Ascending aorta (tissue), 2 donors: Measurements from ENCODE around the gene CCDC178. TPM values are rescaled to one million over a fixed set of nuclear protein-coding genes. Genes with fewer than 3 reads are reported as not detected.

ENCODE experiments used
- DNase-seq, 2 donors: peaks; one replicate each; pipeline ENCODE4 v3.0.0-alpha.2; 2019; ENCODE audit warnings: low spot score in 2 of 2
- H3K27ac ChIP-seq, 2 donors: fragments of 200-600 bp; sonication (generic); one replicate each; pipeline ENCODE4 v1.5.1; 2016 to 2017; ENCODE audit warnings: mild to moderate bottlenecking in 1 of 2
- H3K27me3 ChIP-seq: fragments of 200-600 bp; sonication (generic); one replicate; pipeline ENCODE4 v1.5.1; 2017
- H3K36me3 ChIP-seq, 2 donors: fragments of 200-600 bp; sonication (generic); one replicate each; pipeline ENCODE4 v1.5.1; 2016
- H3K4me1 ChIP-seq, 2 donors: fragments of 200-600 bp; sonication (generic); one replicate each; pipeline ENCODE4 v1.5.1; 2016 to 2017; ENCODE audit warnings: mild to moderate bottlenecking in 1 of 2
- H3K4me3 ChIP-seq, 2 donors: fragments of 200-600 bp; sonication (generic); one replicate each; pipeline ENCODE4 v1.5.1; 2016 to 2017; ENCODE audit warnings: mild to moderate bottlenecking in 1 of 2
- H3K9me3 ChIP-seq, 2 donors: fragments of 200-600 bp; sonication (generic); one replicate each; pipeline ENCODE4 v1.5.1; 2016
- CTCF ChIP-seq, 3 experiments: fragments of 200-600 bp in 2 of 3; fragments of 450-650 bp in 1 of 3; sonication (generic) in 2 of 3; IDR thresholded peaks; one replicate each; pipeline ENCODE4 v1.5.1; 2016 to 2019; ENCODE audit warnings: antibody characterized with exemption in 3 of 3, mild to moderate bottlenecking in 1 of 3, moderate library complexity in 1 of 3
- intact Hi-C: fragments of 100-400 bp; cut with DNase I; formaldehyde crosslinking; loops from one replicate; pipeline ENCODE4 v1.15.1; 2023
- total RNA-seq: library from RNA; depleted of rRNA; stranded (reverse); fragments of >200 nt; gene quantifications from one replicate; pipeline ENCODE4 v1.1.0, GENCODE V29; 2016

The CCDC178 gene, protein sequence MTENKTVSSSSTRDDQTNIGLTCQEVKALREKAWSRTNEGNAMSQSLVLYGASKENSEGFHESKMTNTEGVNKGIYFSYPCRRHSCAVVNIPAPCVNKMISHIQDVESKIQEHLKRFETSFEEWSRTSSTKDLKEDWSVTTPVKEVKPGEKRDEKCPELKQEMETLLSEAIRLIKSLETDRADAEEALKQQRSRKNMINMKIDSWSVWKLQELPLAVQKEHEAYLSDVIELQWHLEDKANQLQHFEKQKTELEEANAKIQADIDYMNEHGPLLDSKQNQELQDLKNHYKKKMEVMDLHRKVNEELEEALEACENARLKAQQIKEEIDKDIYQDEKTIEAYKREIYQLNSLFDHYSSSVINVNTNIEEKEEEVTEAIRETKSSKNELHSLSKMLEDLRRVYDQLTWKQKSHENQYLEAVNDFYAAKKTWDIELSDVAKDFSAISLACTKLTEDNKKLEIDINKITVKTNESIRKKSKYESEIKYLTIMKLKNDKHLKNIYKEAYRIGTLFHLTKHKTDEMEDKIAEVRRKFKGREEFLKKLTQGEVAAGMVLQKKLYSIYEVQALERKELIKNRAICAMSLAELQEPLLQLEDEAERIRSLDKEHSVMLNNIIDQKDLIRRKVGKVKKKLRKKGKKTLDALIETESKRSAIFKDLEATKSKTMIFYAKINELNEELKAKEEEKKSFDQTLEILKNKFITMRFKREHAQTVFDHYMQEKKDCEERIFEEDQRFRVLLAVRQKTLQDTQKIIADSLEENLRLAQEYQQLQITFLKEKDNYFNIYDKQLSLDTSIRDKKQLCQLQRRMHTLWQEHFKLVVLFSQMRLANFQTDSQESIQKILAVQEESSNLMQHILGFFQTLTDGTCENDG
- not detected for total RNA-seq

- peak in 2 of 3 experiments; percentile 53 to 56 for TF ChIP-seq CTCF (IDR thresholded peaks at IDR 0.05)
- H3K27ac ChIP-seq: peak within 1 kb of the TSS in 1 of 2 donors; percentile 47
- H3K36me3 ChIP-seq: no peaks in the 10 kb centered on the region
- intact Hi-C loops: loop anchor here (1.0 to 5.0 kb wide), 2 partner anchors 55 to 322 kb away; no protein-coding TSS in a partner anchor
- H3K4me3 ChIP-seq: peak within 1 kb of the TSS; percentile 65 to 88
- H3K27me3 ChIP-seq: no peaks in the 10 kb centered on the region
- no peak for DNase-seq
- no peaks in the 10 kb centered on the region for H3K9me3 ChIP-seq
- no peaks in the 10 kb centered on the region for H3K4me1 ChIP-seq
These were observed at the start of gene CCDC178 for GRCh38 chr18:33440060-33441043. TSS of gene CCDC178 (minus strand) at chr18:33440721. CDS start at chr18:33412088, 28,633 bp downstream.

- no peaks in the 10 kb centered on the region for H3K9me3 ChIP-seq
- H3K36me3 ChIP-seq: no peaks in the 10 kb centered on the region
- no peak overlapping the region for H3K4me3 ChIP-seq
- TF ChIP-seq CTCF (IDR thresholded peaks at IDR 0.05): no peak
- H3K27ac ChIP-seq: no peak overlapping the region
- no peak for DNase-seq
- H3K4me1 ChIP-seq: no peaks in the 10 kb centered on the region
- intact Hi-C loops: no loop called here
- no peaks in the 10 kb centered on the region for H3K27me3 ChIP-seq
These were observed 43.4 kb upstream of the CCDC178 start for GRCh38 chr18:33483908-33484307.

DNA sequence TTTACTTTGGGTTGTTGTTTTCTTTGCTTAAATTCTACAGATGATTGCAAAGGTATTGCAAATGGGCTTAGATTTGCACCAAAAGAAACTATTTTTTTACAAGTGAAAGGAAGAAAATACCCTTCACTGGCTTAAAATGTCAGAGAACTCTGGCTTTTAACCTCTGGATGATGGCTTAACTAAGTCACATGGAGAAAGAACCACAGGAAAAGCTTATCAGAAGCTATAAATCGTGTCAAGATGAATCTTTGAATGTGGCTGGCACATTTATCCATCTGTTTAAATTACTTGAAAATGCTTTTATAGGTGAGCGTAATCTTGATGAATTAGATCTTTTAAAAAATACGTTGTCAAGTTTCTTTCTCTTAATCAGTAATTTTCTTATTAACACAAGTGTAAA is 32.0 kb upstream of the CCDC178 start:
- no peak for TF ChIP-seq CTCF (IDR thresholded peaks at IDR 0.05)
- Histone ChIP-seq H3K36me3 (no peaks in the 10 kb centered on the region), H3K4me1 (no peaks in the 10 kb centered on the region), H3K27me3 (no peaks in the 10 kb centered on the region), H3K4me3 (no peak overlapping the region), H3K9me3 (no peaks in the 10 kb centered on the region), H3K27ac (no peak overlapping the region)
- no peak for DNase-seq
- intact Hi-C loops: no loop called here

GRCh38 chr18:33470216-33470615 is 29.7 kb upstream of the CCDC178 start:
- Histone ChIP-seq H3K9me3 (no peaks in the 10 kb centered on the region), H3K4me3 (no peak overlapping the region), H3K4me1 (no peaks in the 10 kb centered on the region), H3K27ac (no peak overlapping the region), H3K27me3 (no peaks in the 10 kb centered on the region), H3K36me3 (no peaks in the 10 kb centered on the region)
- no peak for DNase-seq
- intact Hi-C loops: no loop called here
- no peak for TF ChIP-seq CTCF (IDR thresholded peaks at IDR 0.05)

GRCh38 chr18:33469699-33470098 is 29.2 kb upstream of the CCDC178 start:
- no peak for DNase-seq
- H3K4me1 ChIP-seq: no peaks in the 10 kb centered on the region
- no peaks in the 10 kb centered on the region for H3K27me3 ChIP-seq
- no peaks in the 10 kb centered on the region for H3K36me3 ChIP-seq
- H3K4me3 ChIP-seq: no peak overlapping the region
- no peak overlapping the region for H3K27ac ChIP-seq
- H3K9me3 ChIP-seq: no peaks in the 10 kb centered on the region
- intact Hi-C loops: no loop called here
- no peak for TF ChIP-seq CTCF (IDR thresholded peaks at IDR 0.05)
